Amniotic epithelial cell (primary cell): ENCODE measurements around the gene CRYBB2.
"Not testable (repeated sequence)": the region's sequence is repeated elsewhere in the genome, so short reads cannot be mapped to it uniquely, and the experiment has no call there.

Source experiments
- DNase-seq: peaks from one replicate; pipeline ENCODE4 v3.0.0-alpha.2; 2010; ENCODE audit warnings: low read depth

Gene CRYBB2

DNA sequence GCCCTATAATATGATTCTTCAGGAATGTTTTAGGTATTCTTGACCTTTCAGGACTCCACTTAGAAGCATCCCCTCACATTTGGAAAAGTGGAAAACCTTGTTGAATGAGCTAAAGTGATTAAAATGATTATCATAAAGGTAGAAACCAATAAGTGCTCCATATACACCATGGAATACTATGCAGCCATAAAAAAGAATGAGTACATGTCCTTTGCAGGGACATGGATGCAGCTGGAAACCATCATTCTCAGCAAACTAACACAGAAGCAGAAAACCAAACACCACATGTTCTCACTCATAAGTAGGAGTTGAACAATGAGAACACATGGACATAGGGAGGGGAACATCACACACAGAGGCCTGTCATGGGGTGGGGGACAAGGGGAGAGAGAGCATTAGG, 14.3 kb downstream of the CRYBB2 start:
- DNase-seq: not testable (repeated sequence)

DNA sequence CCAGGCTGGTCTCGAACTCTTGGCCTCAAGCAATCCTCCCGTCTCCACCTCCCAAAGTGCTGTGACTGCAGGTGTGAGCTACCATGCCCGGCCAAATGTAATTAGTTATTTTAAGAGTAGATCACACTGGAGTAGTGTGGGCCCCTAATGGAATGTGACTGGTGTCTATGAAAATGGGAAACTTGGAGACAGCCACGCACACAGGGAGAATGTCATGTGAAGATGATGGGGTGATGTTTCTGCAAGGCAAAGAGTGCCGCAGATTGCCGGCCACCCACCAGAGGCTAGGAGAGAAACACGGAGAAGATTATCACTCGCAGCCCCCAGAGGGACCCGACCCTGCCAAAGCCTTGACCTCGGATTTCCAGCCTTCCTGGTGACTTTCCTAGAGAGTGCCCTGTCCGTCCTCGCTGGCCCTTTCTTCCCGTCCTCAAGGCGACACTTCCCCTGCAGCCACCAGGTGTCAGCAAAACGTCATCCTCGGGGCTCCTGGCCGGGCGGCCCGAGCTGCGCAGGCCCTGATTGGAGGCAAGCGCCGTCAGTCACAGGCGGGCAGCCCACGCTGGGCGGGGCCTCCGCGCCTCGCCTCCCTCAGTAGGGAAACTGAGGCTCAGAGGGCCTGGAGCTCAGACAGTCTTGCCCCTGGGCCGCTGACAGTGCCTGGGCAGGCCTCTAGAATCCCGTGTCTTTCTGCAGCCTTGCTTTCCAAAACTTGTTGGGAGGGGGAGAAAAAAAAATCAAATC, 16.3 kb downstream of the CRYBB2 start:
- peak; percentile 49 for DNase-seq

DNA sequence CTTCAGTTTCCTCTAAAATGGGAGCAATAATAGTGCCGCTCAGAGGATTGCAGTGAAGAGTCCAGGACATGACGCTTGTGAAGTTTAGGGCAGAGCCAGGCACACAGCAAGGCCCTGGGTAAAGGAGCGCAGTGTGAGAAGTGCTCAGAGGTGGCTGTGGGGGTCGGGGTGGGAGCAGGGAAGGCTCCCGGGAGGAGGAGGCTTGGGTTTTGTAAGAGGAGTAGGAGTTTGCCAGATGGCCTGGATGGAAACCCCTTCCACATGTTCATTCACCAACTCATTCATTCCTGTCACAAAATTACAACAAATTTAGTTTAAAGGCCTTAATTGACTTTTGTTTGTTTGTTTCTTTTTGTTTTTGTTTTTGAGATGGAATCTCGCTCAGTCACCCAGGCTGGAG, 17.0 kb downstream of the CRYBB2 start:
- DNase-seq: no peak

DNA sequence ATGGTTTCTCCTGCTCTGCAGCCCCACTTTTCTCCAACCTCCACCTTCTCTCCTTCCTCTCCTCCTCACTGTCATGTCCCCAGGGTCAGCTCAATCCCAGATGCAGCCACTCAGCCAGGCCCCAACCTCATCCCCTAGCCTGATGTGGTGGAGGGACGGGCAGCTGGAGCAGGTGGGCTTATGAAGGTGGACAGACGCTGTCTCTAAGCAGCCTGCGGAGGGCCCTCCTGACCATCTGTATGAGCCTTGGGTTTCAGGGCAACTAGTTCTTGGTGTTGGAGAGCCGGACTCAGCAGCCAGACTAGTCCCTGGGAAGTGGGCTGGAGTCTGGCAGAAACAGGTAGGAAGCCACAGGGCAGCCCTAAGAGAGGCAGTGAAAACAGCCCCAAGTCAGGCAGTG, 18.1 kb downstream of the CRYBB2 start:
- DNase-seq: no peak

DNA sequence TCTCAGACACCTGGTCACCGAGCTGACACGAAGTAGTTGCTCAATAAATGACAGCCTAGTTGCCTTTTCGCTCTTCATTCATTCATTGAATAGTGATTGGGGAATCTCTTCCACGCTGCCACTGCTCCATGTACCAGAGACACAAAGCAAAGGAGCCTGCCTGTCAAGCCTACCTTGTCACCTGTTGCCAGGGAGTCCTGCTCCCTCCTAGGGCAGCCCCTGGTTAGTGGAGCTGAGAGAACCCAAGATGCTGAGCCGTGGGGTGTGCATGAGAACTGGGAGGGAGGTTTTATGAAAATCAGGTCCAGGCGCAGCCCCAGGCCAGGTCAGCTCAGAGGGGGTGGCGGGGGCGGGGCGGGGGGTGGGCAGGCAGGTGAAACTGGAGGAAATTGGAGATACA, 18.6 kb downstream of the CRYBB2 start:
- not testable (repeated sequence) for DNase-seq

DNA sequence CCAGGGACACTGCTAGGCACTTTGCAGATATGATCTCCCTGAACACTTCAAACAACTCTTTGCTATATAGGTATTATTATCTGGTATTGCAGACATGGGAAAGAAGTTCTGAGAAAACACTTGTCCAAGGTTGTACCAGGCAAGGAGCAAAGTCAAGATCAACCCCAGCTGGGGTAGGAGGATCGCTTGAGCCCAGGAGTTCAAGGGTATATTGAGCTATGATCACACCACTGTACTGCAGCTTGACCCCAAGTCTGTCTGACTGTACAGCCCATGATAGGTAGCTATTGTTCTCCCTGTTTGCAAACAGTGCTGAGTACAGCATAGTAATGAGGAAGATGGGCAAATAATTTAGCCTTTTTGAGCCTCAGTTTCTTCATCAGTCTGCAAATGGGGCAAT, 35.7 kb downstream of the CRYBB2 start:
- DNase-seq: not testable (repeated sequence)

DNA sequence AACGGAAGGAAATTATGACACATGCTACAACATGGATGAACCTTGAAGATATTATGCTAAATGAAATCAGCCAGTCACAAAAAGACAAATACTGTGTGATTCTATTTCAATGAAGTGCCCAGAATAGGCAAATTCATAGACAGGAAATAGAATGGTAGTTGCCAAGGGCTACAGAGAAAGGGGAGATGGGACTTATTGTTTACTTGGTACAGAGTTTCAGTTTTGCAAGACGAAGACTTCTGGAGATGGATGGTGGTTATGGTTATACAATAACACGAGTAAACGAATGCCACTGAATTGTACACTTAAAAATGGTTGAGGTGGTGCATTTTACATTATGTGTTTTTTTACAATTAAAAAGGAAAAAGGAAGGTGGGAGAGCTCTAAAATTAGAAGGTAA, 48.1 kb downstream of the CRYBB2 start:
- not testable (repeated sequence) for DNase-seq

DNA sequence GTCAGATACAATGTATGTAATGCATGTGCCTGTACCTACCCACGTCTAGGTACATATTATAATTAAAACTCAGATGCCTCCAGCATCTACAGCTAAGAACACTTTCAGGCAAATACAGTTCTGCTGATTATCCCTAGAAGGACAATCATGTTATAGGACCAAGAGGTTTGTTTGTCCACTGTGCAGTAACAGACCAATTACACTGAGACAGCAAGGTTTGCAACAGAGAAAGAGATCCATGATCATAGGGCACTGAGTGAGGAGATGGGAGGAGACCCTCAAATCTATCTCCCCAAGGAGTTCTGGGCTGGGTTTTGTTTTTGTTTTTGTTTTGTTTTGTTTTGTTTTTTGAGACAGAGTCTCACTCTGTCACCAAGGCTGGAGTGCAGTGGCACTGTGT, 49.5 kb downstream of the CRYBB2 start:
- not testable (repeated sequence) for DNase-seq

DNA sequence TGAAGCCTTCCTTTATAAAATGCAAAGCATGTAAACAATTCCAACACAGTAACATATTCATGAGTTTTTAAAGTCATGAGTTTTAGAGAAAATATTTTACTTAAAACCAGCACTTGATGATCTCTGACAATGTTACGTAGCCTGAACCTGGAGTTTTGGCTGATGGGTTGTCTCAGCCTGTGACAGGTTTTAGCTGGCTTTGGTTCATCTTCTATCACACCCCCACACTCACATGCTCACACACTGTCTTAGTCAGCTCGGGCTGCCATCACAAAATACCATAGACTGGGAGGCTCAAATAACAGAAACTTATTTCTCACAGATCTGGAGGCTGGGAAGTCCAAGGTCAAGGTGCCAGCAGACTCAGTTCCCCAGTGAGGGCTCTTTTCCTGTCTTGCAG, 50.6 kb downstream of the CRYBB2 start:
- DNase-seq: not testable (repeated sequence)

DNA sequence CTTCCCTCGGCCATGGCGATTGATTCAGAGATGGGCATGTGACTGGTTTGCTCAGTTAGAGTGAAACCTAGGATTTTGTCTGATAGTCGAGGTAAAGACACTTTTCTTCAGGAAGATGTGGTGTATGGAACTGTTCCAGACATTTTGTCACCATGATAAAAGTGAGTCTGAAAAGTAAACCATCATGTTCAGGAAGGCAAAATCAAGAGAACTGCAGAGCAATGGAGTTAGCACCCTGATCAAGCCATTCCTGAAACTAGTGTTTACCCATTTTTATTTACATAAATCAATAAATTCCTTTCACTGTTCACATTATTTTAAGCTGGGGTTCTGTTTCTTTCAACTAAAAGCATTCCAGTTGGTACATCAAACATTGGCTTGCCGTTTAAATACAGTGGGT, 53.8 kb downstream of the CRYBB2 start:
- DNase-seq: not testable (repeated sequence)

DNA sequence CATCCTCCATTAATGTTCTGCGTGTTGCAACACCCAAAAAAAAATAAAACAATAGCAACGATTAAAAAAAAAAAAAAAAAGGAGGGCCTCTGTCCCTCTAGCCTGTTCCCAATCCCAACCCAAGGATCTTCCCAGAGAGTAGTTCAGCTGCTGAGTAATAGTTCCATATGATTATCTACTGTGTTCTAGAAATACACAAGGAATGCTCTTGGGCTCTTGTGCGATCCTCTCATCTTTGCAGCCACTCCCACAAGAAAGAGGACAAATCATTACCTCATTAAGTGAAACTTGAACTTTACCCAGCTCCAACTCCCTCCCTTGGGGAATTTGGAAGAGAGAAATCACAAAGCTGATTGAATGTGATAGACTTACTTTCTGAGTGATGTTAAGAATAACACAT, 54.5 kb downstream of the CRYBB2 start:
- not testable (repeated sequence) for DNase-seq

DNA sequence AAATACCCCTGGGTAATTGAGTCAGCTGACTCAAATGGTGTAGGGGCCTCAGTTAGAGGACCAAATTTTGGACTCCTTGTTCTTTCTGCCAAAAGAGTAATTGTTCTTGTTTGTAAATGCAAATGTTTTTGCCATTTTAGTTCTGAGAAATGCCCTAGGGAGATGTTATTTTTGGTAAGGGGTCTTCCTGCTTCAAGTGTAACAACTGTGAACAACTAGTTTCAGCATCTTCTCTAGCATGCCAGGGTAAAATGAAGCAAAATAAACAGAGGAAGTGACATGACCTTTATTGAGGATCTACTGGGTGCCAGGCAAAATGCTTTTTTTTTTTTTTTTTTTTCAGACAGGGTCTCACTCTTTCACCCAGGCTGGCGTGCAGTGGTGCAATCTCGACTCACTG, 60.7 kb downstream of the CRYBB2 start:
- DNase-seq: not testable (repeated sequence)
